Transverse colon (tissue), 4 donors: ENCODE results near the gene MASP1.

Experiments
- CTCF ChIP-seq, 5 experiments: fragments of 200-600 bp in 3 of 5; fragments of 450-650 bp in 2 of 5; sonication (generic) in 3 of 5; IDR thresholded peaks; 1 replicate in 2 of 5; 2 replicates in 3 of 5; pipeline ENCODE4 v1.5.1; 2016 to 2017; ENCODE audit warnings: antibody characterized with exemption in 5 of 5, inconsistent platforms in 3 of 5, mild to moderate bottlenecking in 2 of 5, moderate library complexity in 1 of 5
- POLR2A ChIP-seq: fragments of 450-650 bp; IDR thresholded peaks from one replicate; pipeline ENCODE4 v1.6.1; 2016; ENCODE audit warnings: antibody characterized with exemption, mild to moderate bottlenecking, moderate library complexity
- POLR2AphosphoS5 ChIP-seq, 3 donors: sonication (generic); formaldehyde crosslinking; IDR thresholded peaks; one replicate each; pipeline ENCODE4 v1.6.1; 2016; ENCODE audit warnings: antibody characterized with exemption in 3 of 3

- no peak for TF ChIP-seq POLR2AphosphoS5 (IDR thresholded peaks at IDR 0.05)
- no peak for TF ChIP-seq CTCF (IDR thresholded peaks at IDR 0.05)
- no peak for TF ChIP-seq POLR2A
These were observed 98.4 kb downstream of the MASP1 start for GRCh38 chr3:187193181-187193580.
